ENCODE data around the gene DPM2. TPM values are rescaled to one million over a fixed set of nuclear protein-coding genes. Genes with fewer than 3 reads are reported as not detected.

Gene DPM2
- total RNA-seq, 1 donor from 2014 or later: 26.3 TPM

GRCh38 chr9:127972236-127972871, 34.7 kb upstream of the DPM2 start:
- Mint-ChIP-seq H3K4me3 (ENCODE audit: unreplicated experiment) (no peak overlapping the region), H3K27me3 (ENCODE audit: low read depth) (no peaks in the 10 kb centered on the region), H3K4me1 (ENCODE audit: low read depth) (peaks cover 98% of the 10 kb centered on the region), H3K36me3 (ENCODE audit: low read depth) (no peaks in the 10 kb centered on the region), H3K9me3 (ENCODE audit: low read depth) (no peaks in the 10 kb centered on the region), H3K27ac (ENCODE audit: unreplicated experiment) (peak overlapping the region; percentile 65)
- TF ChIP-seq CTCF (IDR thresholded peaks at IDR 0.05): no peak
- DNase-seq (ENCODE audit: low spot score): no peak

- H3K27ac Mint-ChIP-seq (ENCODE audit: unreplicated experiment): peak overlapping the region; percentile 66
These were observed 33.9 kb upstream of the DPM2 start for GRCh38 chr9:127971357-127972235.

GRCh38 chr9:127970401-127971313, 33.0 kb upstream of the DPM2 start:
- Mint-ChIP-seq H3K9me3 (ENCODE audit: low read depth) (no peaks in the 10 kb centered on the region), H3K4me3 (ENCODE audit: unreplicated experiment) (no peak overlapping the region), H3K36me3 (ENCODE audit: low read depth) (no peaks in the 10 kb centered on the region), H3K27me3 (ENCODE audit: low read depth) (no peaks in the 10 kb centered on the region), H3K27ac (ENCODE audit: unreplicated experiment) (peak overlapping the region; percentile 81), H3K4me1 (ENCODE audit: low read depth) (peaks cover 99% of the 10 kb centered on the region)
- no peak for TF ChIP-seq CTCF (IDR thresholded peaks at IDR 0.05)
- DNase-seq (ENCODE audit: low spot score): no peak

More at GRCh38 chr9:127971357-127972235, 33.9 kb upstream of the DPM2 start:
- Mint-ChIP-seq H3K27me3 (ENCODE audit: low read depth) (no peaks in the 10 kb centered on the region), H3K4me3 (ENCODE audit: unreplicated experiment) (peak overlapping the region; percentile 22), H3K4me1 (ENCODE audit: low read depth) (peaks cover 99% of the 10 kb centered on the region), H3K9me3 (ENCODE audit: low read depth) (no peaks in the 10 kb centered on the region), H3K36me3 (ENCODE audit: low read depth) (no peaks in the 10 kb centered on the region)
- DNase-seq (ENCODE audit: low spot score): no peak
- no peak for TF ChIP-seq CTCF (IDR thresholded peaks at IDR 0.05)

GRCh38 chr9:127968700-127969383, 31.2 kb upstream of the DPM2 start:
- no peaks in the 10 kb centered on the region for H3K36me3 Mint-ChIP-seq (ENCODE audit: low read depth)
- H3K27ac Mint-ChIP-seq (ENCODE audit: unreplicated experiment): peak overlapping the region; percentile 98
- no peaks in the 10 kb centered on the region for H3K9me3 Mint-ChIP-seq (ENCODE audit: low read depth)
- H3K4me3 Mint-ChIP-seq (ENCODE audit: unreplicated experiment): peak overlapping the region; percentile 13
- TF ChIP-seq CTCF (IDR thresholded peaks at IDR 0.05): no peak
- H3K4me1 Mint-ChIP-seq (ENCODE audit: low read depth): peaks cover 99% of the 10 kb centered on the region
- no peak for DNase-seq (ENCODE audit: low spot score)
- H3K27me3 Mint-ChIP-seq (ENCODE audit: low read depth): no peaks in the 10 kb centered on the region

All from chondrocyte (in vitro differentiated cells).